ENCODE measurements around the gene CLEC11A.

The CLEC11A gene

GRCh38 chr19:50723069-50723468 lies at the start of gene CLEC11A:
Gene CLEC11A, plus strand, starts transcription at chr19:50723364. Its CDS starts 162 bp downstream, at chr19:50723526.
- no peak for DNase-seq
- intact Hi-C loops (cut with DNase I), result loop anchor here (5.0 kb wide), 1 partner anchor 59 kb away; no protein-coding TSS in a partner anchor

- no peak for DNase-seq
- intact Hi-C loops (cut with DNase I), result no loop called here
Observed at GRCh38 chr19:50676625-50677197, 46.5 kb upstream of the CLEC11A start.

- intact Hi-C loops (cut with DNase I), result no loop called here
- DNase-seq, result no peak
Observed at GRCh38 chr19:50677636-50678035, 45.5 kb upstream of the CLEC11A start.

- intact Hi-C loops (cut with DNase I), result no loop called here
- no peak for DNase-seq
Observed at GRCh38 chr19:50678323-50678722, 44.8 kb upstream of the CLEC11A start.

GRCh38 chr19:50679177-50680125 lies 43.7 kb upstream of the CLEC11A start:
- intact Hi-C loops (cut with DNase I), result no loop called here
- DNase-seq, result peak; percentile 77 to 92 (median 84)

GRCh38 chr19:50686310-50687032 lies 36.7 kb upstream of the CLEC11A start:
- DNase-seq, result no peak
- intact Hi-C loops (cut with DNase I), result no loop called here

- intact Hi-C loops (cut with DNase I), result no loop called here
- DNase-seq, result no peak
Observed at GRCh38 chr19:50688766-50689165, 34.4 kb upstream of the CLEC11A start.

GRCh38 chr19:50690439-50690838 lies 32.7 kb upstream of the CLEC11A start:
- intact Hi-C loops (cut with DNase I), result no loop called here
- DNase-seq, result peak in 25 of 42 donors; percentile 16 to 68 (median 32)

GRCh38 chr19:50693064-50693975 lies 29.8 kb upstream of the CLEC11A start:
- intact Hi-C loops (cut with DNase I), result no loop called here
- DNase-seq, result no peak

GRCh38 chr19:50694815-50695145 lies 28.4 kb upstream of the CLEC11A start:
- intact Hi-C loops (cut with DNase I), result no loop called here

GRCh38 chr19:50695251-50696093 lies 27.7 kb upstream of the CLEC11A start:
- peak in 2 of 42 donors; percentile 22 to 32 for DNase-seq
- intact Hi-C loops (cut with DNase I), result no loop called here

More at GRCh38 chr19:50694815-50695145, 28.4 kb upstream of the CLEC11A start:
- no peak for DNase-seq

- intact Hi-C loops (cut with DNase I), result no loop called here
Observed at GRCh38 chr19:50696094-50696483, 27.1 kb upstream of the CLEC11A start.

GRCh38 chr19:50697414-50698124 lies 25.6 kb upstream of the CLEC11A start:
- DNase-seq, result no peak
- intact Hi-C loops (cut with DNase I), result no loop called here

More at GRCh38 chr19:50696094-50696483, 27.1 kb upstream of the CLEC11A start:
- DNase-seq, result no peak

GRCh38 chr19:50701367-50701985 lies 21.7 kb upstream of the CLEC11A start:
- DNase-seq, result no peak
- intact Hi-C loops (cut with DNase I), result no loop called here

- no peak for DNase-seq
- intact Hi-C loops (cut with DNase I), result no loop called here
Observed at GRCh38 chr19:50702158-50702870, 20.9 kb upstream of the CLEC11A start.

Data from head of caudate nucleus (tissue), 42 donors.